HFFc6 (cell line): Measurements from ENCODE around the gene LHX2. TPM values are rescaled to one million over a fixed set of nuclear protein-coding genes. Genes with fewer than 3 reads are reported as not detected.

ENCODE experiments used
- DNase-seq: peaks from one replicate; pipeline ENCODE4 v3.0.0-alpha.2; 2018
- H3K27ac Mint-ChIP-seq: 2 replicates; pipeline ENCODE4 v1.8.0; 2020; ENCODE audit warnings: mild to moderate bottlenecking, mixed read lengths
- H3K27me3 Mint-ChIP-seq: 2 replicates; pipeline ENCODE4 v1.8.0; 2021; ENCODE audit warnings: mild to moderate bottlenecking, moderate library complexity, mixed read lengths; ENCODE audit not compliant: insufficient read depth
- H3K36me3 Mint-ChIP-seq: 2 replicates; pipeline ENCODE4 v1.8.0; 2021; ENCODE audit warnings: low read depth, mixed read lengths
- H3K4me1 Mint-ChIP-seq: 2 replicates; pipeline ENCODE4 v1.8.0; 2020; ENCODE audit warnings: low read depth, mixed read lengths
- H3K4me3 Mint-ChIP-seq: 2 replicates; pipeline ENCODE4 v1.8.0; 2020; ENCODE audit warnings: mild to moderate bottlenecking, moderate library complexity, mixed read lengths
- H3K9me3 Mint-ChIP-seq: 2 replicates; pipeline ENCODE4 v1.8.0; 2020; ENCODE audit warnings: mild to moderate bottlenecking, mixed read lengths
- CTCF ChIP-seq: fragments of 200-600 bp; sonication (generic); IDR thresholded peaks from 2 replicates; pipeline ENCODE4 v1.5.0; 2021; ENCODE audit warnings: antibody characterized with exemption, mild to moderate bottlenecking
- total RNA-seq, 6 experiments: library from RNA; stranded (reverse); fragmentation: NEBNext Ultra II Directional; extraction: Animal tissue kit (Norgen Biotek cat#: 25700); gene quantifications; 2 replicates in 1 of 6; 3 replicates in 5 of 6; pipeline ENCODE4 v1.2.3, GENCODE V29; 2021

Gene LHX2
- total RNA-seq, 6 experiments from 2014 or later, result not detected

GRCh38 chr9:124016175-124017050 lies 4.8 kb downstream of the LHX2 start:
- Mint-ChIP-seq H3K4me3 (no peak overlapping the region), H3K36me3 (no peaks in the 10 kb centered on the region; the same call in 1 of the 2 replicates), H3K9me3 (peaks cover 9% of the 10 kb centered on the region; the same call in 1 of the 2 replicates), H3K27ac (no peak overlapping the region), H3K27me3 (peaks cover 72% of the 10 kb centered on the region), H3K4me1 (no peaks in the 10 kb centered on the region)
- no peak for DNase-seq
- peak; percentile 7; the same call in 1 of the 2 replicates for TF ChIP-seq CTCF

- H3K36me3 Mint-ChIP-seq, result no peaks in the 10 kb centered on the region; the same call in 1 of the 2 replicates
- peaks cover 81% of the 10 kb centered on the region for H3K27me3 Mint-ChIP-seq
- H3K4me1 Mint-ChIP-seq, result peaks cover 3% of the 10 kb centered on the region
- TF ChIP-seq CTCF, result no peak
- H3K27ac Mint-ChIP-seq, result no peak overlapping the region
- DNase-seq, result no peak
- no peak overlapping the region for H3K4me3 Mint-ChIP-seq
- peaks cover 9% of the 10 kb centered on the region; the same call in 1 of the 2 replicates for H3K9me3 Mint-ChIP-seq
These were observed 5.7 kb downstream of the LHX2 start for GRCh38 chr9:124017051-124017928.

GRCh38 chr9:124017929-124018729 lies 6.6 kb downstream of the LHX2 start:
- H3K4me1 Mint-ChIP-seq, result peaks cover 6% of the 10 kb centered on the region
- peak overlapping the region; percentile 33; the same call in 1 of the 2 replicates for H3K4me3 Mint-ChIP-seq
- H3K27ac Mint-ChIP-seq, result no peak overlapping the region
- no peaks in the 10 kb centered on the region; the same call in 1 of the 2 replicates for H3K36me3 Mint-ChIP-seq
- H3K9me3 Mint-ChIP-seq, result peaks cover 9% of the 10 kb centered on the region; the same call in 1 of the 2 replicates
- TF ChIP-seq CTCF, result no peak
- peaks cover 82% of the 10 kb centered on the region for H3K27me3 Mint-ChIP-seq
- DNase-seq, result no peak

GRCh38 chr9:124018730-124019697 lies 7.4 kb downstream of the LHX2 start:
- Mint-ChIP-seq H3K9me3 (peaks cover 9% of the 10 kb centered on the region; the same call in 1 of the 2 replicates), H3K4me3 (peak overlapping the region; percentile 33; the same call in 1 of the 2 replicates), H3K27me3 (peaks cover 74% of the 10 kb centered on the region), H3K4me1 (peaks cover 6% of the 10 kb centered on the region), H3K27ac (no peak overlapping the region), H3K36me3 (no peaks in the 10 kb centered on the region; the same call in 1 of the 2 replicates)
- TF ChIP-seq CTCF, result no peak
- no peak for DNase-seq
